ENCODE results near the gene NTNG2.
A peak's percentile ranks its signal among the peaks of the same experiment; 100 is the strongest.
"Not testable (repeated sequence)": the region's sequence is repeated elsewhere in the genome, so short reads cannot be mapped to it uniquely, and the experiment has no call there.

Gene NTNG2

DNA sequence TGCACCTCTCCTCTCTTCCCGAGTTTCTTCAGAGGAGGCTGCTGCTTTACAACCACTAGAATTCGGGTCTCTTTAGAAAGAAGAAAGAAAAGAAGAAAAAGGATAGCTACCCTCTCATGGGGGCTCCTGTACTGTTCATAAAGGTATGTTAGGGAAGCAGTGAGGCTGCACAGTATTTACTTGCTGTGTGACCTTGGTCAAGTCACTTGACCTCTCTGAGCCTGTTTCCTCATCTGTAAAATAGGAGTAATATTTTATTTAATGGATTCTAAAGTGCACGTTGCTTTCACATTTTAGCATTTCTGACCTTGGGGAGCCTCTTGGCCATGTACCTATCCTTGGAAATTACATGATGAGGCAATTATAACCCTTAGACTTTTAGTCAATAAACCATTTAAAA, 104.2 kb downstream of the NTNG2 start:
- DNase-seq (ENCODE audit: low spot score), result no peak

DNA sequence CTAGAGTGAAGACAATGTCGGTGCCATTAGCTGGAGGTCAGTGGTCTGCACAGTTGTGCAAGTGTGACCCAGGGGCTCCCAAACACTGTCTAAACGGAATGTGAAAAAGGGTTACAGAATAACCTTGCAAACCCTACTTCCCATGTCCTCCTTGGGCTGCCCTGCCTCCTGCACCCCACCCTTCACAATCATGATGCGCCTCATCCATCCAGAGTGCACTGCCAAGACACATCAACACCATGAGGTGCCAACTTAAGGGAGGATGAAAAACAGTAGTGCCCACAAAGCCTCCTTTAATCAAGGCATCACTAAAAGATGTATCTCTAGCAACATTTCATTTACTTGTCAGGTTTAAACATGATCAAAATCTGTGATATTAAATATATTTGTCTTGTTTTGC, 105.8 kb downstream of the NTNG2 start:
- DNase-seq (ENCODE audit: low spot score), result no peak

DNA sequence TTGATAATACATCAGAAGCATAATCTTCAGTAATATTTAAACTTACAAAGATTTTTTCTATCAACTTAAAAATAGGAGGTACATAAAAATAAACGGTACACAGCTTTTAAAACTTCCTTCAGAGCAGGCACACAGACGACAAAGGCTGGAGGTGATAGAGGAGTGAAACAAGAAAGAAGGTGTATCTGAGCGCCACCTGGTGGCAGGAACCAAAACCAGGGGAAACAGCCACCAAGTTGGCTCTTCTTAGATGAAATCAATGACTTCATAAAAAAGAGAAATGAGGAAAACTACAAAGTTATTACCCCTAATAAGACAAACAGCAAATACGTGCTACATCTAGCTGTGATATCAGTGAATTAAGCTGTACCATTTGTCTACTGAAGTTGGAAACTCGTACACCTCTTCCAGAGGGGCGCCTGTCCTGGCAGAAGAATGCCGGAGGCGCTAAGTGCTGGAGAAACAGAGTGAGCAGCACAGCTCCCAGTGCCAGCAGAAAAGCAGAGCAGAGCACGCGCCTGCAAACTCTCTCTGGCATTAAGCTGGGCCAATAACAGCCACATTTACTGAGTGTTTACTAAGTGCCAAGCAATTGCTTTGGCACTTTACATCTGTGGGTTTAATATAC, 107.0 kb downstream of the NTNG2 start:
- DNase-seq (ENCODE audit: low spot score), result peak; percentile 77

DNA sequence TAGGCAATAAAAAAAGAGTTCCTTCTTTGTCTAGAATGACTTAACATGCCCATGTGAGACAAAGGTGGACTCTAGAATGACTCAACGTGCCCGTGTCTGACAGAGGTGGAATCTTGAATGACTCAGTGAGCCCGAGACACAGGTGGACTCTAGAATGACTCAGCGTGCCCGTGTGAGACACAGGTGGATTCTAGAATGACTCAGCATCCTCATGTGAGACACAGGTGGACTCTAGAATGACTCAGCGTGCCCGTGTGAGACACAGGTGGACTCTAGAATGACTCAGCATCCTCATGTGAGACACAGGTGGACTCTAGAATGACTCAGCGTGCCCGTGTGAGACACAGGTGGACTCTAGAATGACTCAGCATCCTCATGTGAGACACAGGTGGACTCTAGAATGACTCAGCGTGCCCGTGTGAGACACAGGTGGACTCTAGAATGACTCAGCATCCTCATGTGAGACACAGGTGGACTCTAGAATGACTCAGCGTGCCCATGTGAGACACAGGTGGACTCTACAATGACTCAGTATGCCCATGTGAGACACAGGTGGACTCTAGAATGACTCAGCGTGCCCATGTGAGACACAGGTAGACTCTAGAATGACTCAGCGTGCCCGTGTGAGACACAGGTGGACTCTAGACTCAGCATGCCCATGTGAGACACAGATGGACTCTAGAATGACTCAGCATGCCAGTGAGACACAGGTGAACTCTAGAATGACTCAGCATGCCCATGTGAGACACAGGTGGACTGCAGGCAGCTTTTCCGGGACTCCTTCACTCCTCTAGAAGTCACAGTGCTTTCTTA, 108.1 kb downstream of the NTNG2 start:
- not testable (repeated sequence) for DNase-seq (ENCODE audit: low spot score)

DNA sequence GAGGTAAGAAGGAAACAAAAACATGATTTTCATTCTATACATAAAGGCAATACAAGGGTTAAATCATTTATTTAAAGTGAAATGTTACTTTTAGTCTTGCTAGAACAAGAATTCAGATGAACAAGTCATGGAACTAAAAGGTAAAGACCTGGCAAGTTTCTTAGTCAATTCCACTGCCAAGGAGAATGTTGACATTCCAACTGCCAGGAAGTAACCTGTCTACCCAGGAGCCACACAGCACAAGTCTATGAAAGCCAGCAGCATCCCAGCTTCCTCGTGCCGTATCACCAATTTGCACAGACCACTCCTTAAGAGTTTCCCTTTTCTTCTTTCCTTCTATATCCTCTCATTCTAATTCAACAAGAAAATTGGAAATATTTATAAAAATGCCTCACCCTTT, 113.0 kb downstream of the NTNG2 start:
- no peak for DNase-seq (ENCODE audit: low spot score)

DNA sequence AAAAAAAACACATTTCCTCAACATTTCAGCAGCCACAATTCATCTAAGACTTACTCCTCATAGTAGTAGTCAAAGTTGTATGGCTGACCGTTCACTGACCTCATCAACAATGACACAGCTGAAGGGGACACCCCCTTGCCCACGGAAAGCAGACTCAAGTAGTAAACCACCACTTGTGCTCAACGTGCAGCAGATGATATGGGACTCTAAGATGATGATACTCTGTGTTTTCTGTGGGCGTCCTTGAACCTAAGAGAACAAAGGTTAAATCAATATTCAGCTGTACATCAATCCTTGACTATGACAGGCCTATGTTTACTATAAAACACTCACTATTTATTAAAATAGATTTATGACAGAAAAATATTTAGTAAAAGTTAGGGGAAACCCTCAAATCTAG, 121.3 kb downstream of the NTNG2 start:
- DNase-seq (ENCODE audit: low spot score), result no peak

DNA sequence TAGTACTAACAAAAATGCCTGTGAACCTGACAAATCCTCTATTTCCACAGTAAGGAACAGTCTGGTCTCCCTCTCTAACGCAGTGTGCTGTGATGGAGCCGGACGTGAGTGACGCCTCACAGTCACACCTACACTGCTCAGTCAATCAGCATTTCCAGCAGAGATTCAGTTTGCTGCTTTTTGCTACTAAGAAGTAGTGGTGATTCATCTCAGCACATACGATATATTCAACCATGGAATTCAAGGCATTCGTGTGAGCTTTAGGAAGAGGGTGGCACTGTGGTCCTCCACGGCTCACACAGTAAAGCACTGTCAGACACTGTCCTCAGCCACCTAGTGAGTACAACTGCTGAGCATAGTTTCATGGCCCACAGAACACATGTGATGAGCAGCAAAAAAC, 122.0 kb downstream of the NTNG2 start:
- no peak for DNase-seq (ENCODE audit: low spot score)

DNA sequence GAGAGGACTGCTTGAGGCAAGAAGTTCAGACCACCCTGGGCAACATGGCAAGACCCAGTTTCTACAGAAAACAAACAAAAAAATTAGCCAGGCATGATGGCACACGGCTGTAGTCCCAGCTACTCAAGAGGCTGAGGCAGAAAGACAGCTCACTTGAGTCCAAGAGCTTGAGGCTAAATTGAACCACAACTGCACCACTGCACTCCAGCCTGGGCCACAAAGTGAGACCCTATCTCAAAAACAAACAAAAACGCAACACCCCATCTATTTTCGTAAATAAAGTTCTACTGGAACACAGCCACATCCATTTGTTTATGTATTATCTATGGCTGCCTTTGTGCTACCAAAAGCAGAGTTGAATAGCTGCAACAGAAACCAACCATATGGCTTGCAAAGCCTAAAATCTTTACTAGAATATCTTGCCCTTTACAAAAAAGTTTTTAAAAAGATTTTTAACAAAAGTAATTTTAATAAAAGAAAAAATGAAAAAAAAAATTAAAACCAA, 125.5 kb downstream of the NTNG2 start:
- DNase-seq (ENCODE audit: low spot score), result no peak

DNA sequence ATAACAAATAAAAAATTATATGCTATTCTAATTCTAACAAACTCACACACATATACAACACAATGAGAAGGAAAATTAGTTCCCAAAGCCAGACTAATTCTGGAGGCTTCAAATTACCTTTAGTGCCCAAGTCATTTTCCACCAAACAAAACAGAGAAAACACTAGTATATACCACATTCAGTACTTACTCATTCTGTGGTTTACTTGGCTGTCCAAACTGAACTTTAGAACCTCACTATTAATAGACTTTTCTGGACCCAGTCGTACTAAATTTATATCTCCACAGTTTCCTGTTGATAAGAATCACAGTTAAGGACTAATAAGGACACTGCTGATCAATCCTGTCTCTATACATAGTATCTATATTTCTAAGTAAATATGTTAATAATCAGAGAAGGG, 126.5 kb downstream of the NTNG2 start:
- DNase-seq (ENCODE audit: low spot score), result no peak

DNA sequence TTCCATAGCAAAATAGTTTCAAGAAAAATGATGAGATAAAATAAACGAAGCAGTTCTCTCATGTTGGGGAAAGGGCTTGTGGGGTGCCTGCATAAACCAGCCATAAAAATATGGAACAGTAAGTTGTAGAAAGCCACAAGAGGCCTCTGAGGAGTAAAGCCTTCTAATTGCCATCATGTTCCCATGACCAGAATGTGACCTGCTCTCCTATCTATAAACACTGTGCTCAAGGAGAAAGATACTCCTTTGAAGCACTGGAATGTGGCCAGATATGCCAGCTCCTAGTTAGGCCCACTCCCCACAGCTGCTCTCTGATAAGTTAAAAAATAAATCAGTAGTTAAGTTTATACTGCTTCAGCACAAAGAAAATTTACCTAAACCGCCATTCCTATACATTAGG, 127.1 kb downstream of the NTNG2 start:
- no peak for DNase-seq (ENCODE audit: low spot score)

DNA sequence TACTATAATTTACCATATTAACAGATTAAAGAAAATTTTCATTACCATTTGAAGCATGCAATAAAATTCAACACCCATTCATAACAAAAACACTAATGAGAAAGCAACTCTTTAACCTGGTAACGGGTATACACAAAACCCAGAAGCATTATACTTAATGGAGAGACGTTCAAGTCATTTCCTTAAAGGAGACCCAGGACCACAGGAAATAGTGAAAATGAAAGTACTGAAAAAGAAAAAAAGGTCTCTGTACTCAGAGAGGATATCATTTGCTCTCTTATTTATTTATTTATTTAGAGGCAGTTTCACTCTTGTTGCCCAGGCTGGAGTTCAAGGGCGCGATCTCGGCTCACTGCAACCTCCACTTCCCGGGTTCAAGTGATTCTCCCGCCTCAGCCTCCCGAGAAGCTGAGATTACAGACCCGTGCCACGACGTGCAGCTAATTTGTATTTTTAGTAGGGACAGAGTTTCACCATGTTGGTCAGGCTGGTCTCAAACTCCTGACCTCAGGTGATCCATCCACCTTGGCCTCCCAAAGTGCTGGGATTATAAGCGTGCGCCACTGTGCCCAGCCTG, 131.4 kb downstream of the NTNG2 start:
- no peak for DNase-seq (ENCODE audit: low spot score)

Measured in ecto neural progenitor cell (in vitro differentiated cells).